ENCODE data around the gene NADSYN1. TPM values are rescaled to one million over a fixed set of nuclear protein-coding genes. Genes with fewer than 3 reads are reported as not detected.

The NADSYN1 gene
- polyA plus RNA-seq, 1 donor from 2014 or later = 66.9 TPM

GRCh38 chr11:71483692-71484091, 30.7 kb downstream of the NADSYN1 start:
- Histone ChIP-seq H3K36me3 (ENCODE audit: insufficient read depth, low read length) (no peaks in the 10 kb centered on the region), H3K9ac (ENCODE audit: low read length) (no peak overlapping the region), H3K9me2 (ENCODE audit: insufficient read depth, low read length) (no peaks in the 10 kb centered on the region), H3K27me3 (ENCODE audit: insufficient read depth, low read depth, low read length) (no peaks in the 10 kb centered on the region), H3K4me2 (ENCODE audit: low read length) (no peak overlapping the region), H3K4me3 (ENCODE audit: low read length) (no peak overlapping the region), H4K20me1 (ENCODE audit: insufficient read depth) (no peaks in the 10 kb centered on the region), H3F3A (ENCODE audit: insufficient read depth, low read length, poor library complexity, severe bottlenecking) (no peaks in the 10 kb centered on the region), H3K79me2 (replicated peaks; ENCODE audit: insufficient read depth, low read length) (no peaks in the 10 kb centered on the region), H2AFZ (ENCODE audit: low read depth, low read length) (no peak overlapping the region), H3K9me3 (ENCODE audit: low read length) (no peaks in the 10 kb centered on the region), H3K27ac (ENCODE audit: low read length) (no peak overlapping the region)
- TF ChIP-seq CTCF (IDR thresholded peaks at IDR 0.05; ENCODE audit: poor library complexity, severe bottlenecking) (no peak), MXI1 (conservative IDR thresholded peaks at IDR 0.05; ENCODE audit: poor library complexity, severe bottlenecking) (no peak), REST (IDR thresholded peaks at IDR 0.05; ENCODE audit: borderline replicate concordance) (no peak), EZH2 (IDR thresholded peaks at IDR 0.05; ENCODE audit: borderline replicate concordance, insufficient read depth, low read length, poor library complexity, severe bottlenecking) (no peak), SMC3 (conservative IDR thresholded peaks at IDR 0.05; ENCODE audit: poor library complexity) (no peak), RAD21 (conservative IDR thresholded peaks at IDR 0.05) (no peak), EP300 (conservative IDR thresholded peaks at IDR 0.05; ENCODE audit: poor library complexity, severe bottlenecking) (no peak), POLR2AphosphoS5 (IDR thresholded peaks at IDR 0.05) (no peak), TAF1 (IDR thresholded peaks at IDR 0.05; ENCODE audit: low read depth) (no peak)

- H3K27me3 ChIP-seq (ENCODE audit: insufficient read depth, low read depth, low read length) = no peaks in the 10 kb centered on the region
- H3K27ac ChIP-seq (ENCODE audit: low read length) = no peak overlapping the region
- no peaks in the 10 kb centered on the region for H3K9me2 ChIP-seq (ENCODE audit: insufficient read depth, low read length)
- no peaks in the 10 kb centered on the region for H3F3A ChIP-seq (ENCODE audit: insufficient read depth, low read length, poor library complexity, severe bottlenecking)
- no peaks in the 10 kb centered on the region for H3K9me3 ChIP-seq (ENCODE audit: low read length)
- H3K4me3 ChIP-seq (ENCODE audit: low read length) = no peak overlapping the region
- no peaks in the 10 kb centered on the region for H4K20me1 ChIP-seq (ENCODE audit: insufficient read depth)
- TF ChIP-seq SMC3 (conservative IDR thresholded peaks at IDR 0.05; ENCODE audit: poor library complexity) (no peak), EP300 (conservative IDR thresholded peaks at IDR 0.05; ENCODE audit: poor library complexity, severe bottlenecking) (no peak), TAF1 (IDR thresholded peaks at IDR 0.05; ENCODE audit: low read depth) (no peak), EZH2 (IDR thresholded peaks at IDR 0.05; ENCODE audit: borderline replicate concordance, insufficient read depth, low read length, poor library complexity, severe bottlenecking) (no peak)
- no peak overlapping the region for H3K4me2 ChIP-seq (ENCODE audit: low read length)
- no peaks in the 10 kb centered on the region for H3K36me3 ChIP-seq (ENCODE audit: insufficient read depth, low read length)
- H2AFZ ChIP-seq (ENCODE audit: low read depth, low read length) = no peak overlapping the region
- no peaks in the 10 kb centered on the region for H3K79me2 ChIP-seq (replicated peaks; ENCODE audit: insufficient read depth, low read length)
- H3K9ac ChIP-seq (ENCODE audit: low read length) = no peak overlapping the region
These were observed 31.5 kb downstream of the NADSYN1 start for GRCh38 chr11:71484248-71485062.
